Right ventricle myocardium superior (tissue), 1 donor: Measurements from ENCODE around the gene SH3PXD2B. TPM values are rescaled to one million over a fixed set of nuclear protein-coding genes. Genes with fewer than 3 reads are reported as not detected.

Experiments
- ATAC-seq: fragments of 200-7000 bp; cut with Tn5 transposase; one replicate; pipeline ENCODE4 v1.9.1; 2020; ENCODE audit warnings: mild to moderate bottlenecking; ENCODE audit not compliant: poor library complexity
- DNase-seq: peaks from one replicate; pipeline ENCODE4 v3.0.0-alpha.2; 2020
- intact Hi-C: fragments of 100-400 bp; cut with DNase I; formaldehyde crosslinking; loops from one replicate; pipeline ENCODE4 v1.11.2; 2022
- total RNA-seq: library from RNA; stranded (reverse); fragmentation: NEBNext Ultra II Directional; extraction: Animal tissue kit (Norgen Biotek cat#: 25700); gene quantifications from one replicate; pipeline ENCODE4 v1.2.1, GENCODE V29; 2021
- donor health status: DM: no; HTN: yes; CAD: no; lungs with severe emphysema.

Gene SH3PXD2B
- total RNA-seq, 1 donor from 2014 or later = 5.3 TPM

- intact Hi-C loops = no loop called here
- DNase-seq (no peak), ATAC-seq (no peak)
These were observed 4.9 kb upstream of the SH3PXD2B start for GRCh38 chr5:172458976-172459782.

DNA sequence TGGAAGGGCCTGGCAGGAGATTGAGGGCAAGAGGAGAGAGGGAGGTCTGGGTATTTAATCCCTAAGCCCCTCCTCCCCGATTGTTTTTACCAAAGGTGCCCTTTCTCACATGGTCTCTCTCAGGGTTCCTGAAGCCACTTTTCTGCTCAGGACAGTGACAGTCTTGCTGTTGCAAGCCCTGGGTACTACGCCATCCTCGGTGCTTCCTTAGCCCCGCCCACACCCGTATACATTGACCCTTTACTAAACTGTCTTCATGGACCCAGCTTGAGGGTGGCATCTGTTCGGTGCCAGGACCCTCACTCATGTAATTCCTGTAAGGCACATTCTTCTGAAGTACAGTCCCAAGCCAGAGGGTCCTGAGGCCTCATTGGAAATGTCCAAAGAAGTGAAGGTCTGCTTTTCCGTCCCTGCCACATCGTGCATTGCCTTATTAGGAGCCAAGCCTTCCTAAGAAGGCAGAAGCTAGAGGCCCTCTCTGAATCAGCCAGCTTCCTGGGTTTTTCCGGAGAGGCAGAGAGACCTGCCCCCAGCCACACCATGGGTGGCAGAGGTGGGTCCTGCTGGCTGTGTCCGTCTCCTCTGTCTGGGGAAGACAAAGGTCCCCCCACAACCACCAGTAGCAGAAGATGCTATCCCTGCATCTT, 1.9 kb upstream of the SH3PXD2B start:
- ATAC-seq (no peak), DNase-seq (no peak)
- intact Hi-C loops = no loop called here

DNA sequence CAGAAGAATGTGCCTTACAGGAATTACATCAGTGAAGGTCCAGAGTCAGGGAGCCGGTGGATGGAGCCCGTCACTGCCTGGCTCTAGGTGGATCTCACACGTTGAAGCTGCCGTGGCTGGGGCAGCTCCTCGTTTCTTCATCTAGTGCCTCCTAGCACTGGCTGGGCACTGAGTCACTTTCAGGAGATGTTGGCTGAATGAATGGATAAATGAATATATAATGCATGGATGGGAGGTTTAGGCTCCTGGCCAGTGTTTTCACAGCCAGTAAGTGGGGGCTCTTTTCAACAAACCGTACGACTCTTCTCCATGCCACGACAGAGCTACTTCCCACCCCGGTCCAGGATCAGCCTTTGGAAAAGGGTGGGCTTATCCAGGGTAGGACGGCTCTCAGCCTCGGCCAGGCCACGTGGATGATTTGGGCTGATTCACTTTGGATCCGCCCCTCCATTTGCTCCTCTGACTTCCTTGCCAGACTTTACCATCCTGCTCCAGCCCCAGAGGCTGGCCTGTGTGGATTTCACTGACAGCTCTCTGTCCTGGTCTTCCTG, 1.3 kb upstream of the SH3PXD2B start:
- intact Hi-C loops = no loop called here
- ATAC-seq (peak; percentile 6), DNase-seq (no peak)

DNA sequence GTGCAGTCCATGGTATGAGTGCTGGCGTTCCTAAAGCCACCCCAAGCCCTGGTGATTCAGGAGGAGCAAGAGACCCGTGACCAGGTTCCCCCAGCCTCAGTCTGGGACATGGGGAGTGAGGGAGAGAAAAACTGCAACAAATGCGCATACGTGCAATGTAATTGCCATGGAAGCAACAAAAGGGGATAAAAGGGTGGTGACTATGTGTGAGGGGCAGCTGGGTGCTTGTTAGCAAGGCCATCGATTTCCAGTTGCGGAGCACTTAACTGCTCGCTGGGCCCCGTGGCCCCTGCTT, 709 bp upstream of the SH3PXD2B start:
- intact Hi-C loops = no loop called here
- ATAC-seq (no peak), DNase-seq (no peak)

DNA sequence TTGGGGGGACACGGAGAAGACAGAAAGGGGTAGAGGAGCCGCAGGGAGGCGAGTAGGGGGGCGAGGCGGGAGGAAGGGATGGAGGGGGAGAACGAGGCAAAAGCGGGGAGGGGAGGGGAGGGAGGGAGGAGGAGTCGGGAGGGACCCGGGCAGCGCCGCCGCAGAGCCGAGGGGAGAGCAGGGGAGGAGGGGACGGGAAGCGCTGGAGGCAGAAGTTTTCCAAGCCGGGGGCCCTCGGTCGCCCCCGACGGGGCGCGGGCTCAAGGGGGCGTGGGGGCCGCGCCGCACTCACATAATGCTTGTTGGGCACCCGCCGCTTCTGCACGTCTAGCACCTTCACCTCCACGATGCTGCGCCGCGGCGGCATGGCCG, 353 bp downstream of the SH3PXD2B start:
- ATAC-seq = peak; percentile 20
- intact Hi-C loops = no loop called here
- DNase-seq = no peak

- no peak for DNase-seq
- peak; percentile 21 for ATAC-seq
- intact Hi-C loops = no loop called here
These were observed 929 bp downstream of the SH3PXD2B start for GRCh38 chr5:172453206-172453985.

DNA sequence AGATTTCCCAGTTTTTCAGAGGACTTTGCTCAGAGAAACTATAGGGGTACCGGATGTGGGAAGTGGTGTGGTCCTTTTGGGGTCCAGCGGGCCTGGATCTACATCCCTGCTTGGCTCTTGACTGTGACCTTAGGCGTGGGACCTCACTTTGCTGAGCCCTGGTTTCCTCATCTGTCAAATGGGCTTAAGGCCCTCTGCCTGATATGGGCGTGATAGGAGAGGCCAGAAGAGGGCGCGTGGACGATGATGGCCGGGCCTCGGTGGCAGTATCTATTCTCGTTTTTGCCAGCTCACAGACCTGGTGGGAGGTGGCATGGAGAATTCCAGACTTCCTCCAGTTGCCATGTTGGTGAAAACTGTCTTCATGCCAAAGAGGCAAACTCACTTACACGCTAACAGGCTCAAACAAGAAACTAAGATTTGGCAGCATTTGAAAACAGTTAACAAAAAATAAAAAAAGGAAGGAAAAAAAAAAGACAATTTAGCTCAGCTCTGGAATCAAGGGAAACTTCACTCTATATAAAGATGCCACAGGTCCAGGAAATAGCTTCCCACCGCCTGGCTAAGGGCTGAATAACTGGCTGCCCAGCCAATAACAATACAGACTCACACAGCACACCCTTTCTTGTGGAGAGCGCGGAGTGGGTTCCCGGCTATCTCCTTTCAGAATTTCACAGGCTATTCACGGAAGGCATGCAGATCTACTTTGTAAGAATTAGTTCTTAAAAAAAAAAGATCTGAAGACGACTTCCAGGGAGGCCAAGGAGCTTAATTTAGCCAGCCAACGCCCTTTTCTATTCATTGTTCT, 1.7 kb downstream of the SH3PXD2B start:
- intact Hi-C loops = no loop called here
- DNase-seq (no peak), ATAC-seq (peak; percentile 39)

DNA sequence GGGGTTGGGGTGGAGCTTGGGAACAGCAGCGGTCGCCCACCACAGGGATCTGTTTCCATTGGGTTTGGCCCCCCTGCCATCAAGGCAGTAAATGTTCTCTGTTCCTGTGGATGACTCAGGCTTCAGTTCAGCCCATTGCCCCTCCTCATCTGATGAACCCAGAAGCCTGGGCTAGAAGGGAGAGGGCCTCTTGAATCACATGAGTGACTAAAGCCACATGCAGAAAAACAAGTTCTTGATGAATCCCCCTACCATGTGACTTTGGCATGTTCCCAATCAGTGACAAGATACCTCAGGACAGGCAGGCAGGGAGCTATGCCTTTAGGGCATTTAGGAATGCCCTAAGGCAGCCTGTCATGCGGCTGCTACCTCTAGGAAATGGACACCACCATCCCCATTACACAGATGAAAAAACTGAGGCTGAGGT, 2.5 kb downstream of the SH3PXD2B start:
- no peak for DNase-seq
- intact Hi-C loops = no loop called here

GRCh38 chr5:172450861-172451695, 3.2 kb downstream of the SH3PXD2B start:
- intact Hi-C loops = no loop called here
- peak; percentile 14 for ATAC-seq

More for the DNA sequence above, 2.5 kb downstream of the SH3PXD2B start:
- ATAC-seq = no peak

GRCh38 chr5:172450453-172450852, 3.9 kb downstream of the SH3PXD2B start:
- ATAC-seq = no peak
- intact Hi-C loops = no loop called here
- DNase-seq = no peak

More at GRCh38 chr5:172450861-172451695, 3.2 kb downstream of the SH3PXD2B start:
- DNase-seq = no peak

GRCh38 chr5:172448999-172449398, 5.3 kb downstream of the SH3PXD2B start:
- DNase-seq = no peak
- ATAC-seq = no peak
- intact Hi-C loops = no loop called here

GRCh38 chr5:172447646-172448365, 6.5 kb downstream of the SH3PXD2B start:
- intact Hi-C loops = no loop called here
- ATAC-seq (no peak), DNase-seq (no peak)

DNA sequence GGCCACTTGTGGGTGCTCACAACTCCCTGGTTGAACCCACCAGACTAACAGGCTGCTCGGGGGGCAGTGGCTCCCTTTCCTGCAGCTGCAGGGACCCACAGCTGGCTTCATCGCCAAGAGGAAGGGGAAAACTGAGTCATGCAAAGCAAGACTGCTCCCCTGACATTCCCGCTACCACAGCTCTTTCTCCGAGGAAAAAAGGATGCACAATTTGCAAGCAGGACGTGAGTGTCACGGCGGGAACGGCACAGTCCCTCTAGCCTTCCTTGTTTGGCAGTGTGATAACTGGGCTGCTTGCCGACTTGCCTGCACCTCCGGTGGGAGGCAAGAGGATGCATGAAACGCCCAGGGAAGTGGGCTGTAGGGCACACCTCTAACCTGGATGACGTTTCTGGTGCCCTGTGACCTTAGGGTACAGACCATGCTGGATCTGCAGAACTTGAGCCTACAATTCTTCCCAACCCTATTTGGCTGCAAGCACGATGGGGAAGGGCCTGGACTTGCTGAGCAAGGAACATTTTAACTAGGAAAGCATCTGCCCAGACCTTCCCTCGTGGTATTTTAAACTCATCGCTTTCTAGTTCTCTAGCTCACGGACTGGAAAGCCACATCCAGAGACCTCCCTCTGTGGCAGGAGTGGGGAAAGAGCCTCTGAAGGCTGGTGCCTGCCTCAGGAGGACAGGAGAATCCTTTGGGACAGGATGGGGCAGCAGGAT, 7.8 kb downstream of the SH3PXD2B start:
- DNase-seq (no peak), ATAC-seq (no peak)
- intact Hi-C loops = no loop called here

DNA sequence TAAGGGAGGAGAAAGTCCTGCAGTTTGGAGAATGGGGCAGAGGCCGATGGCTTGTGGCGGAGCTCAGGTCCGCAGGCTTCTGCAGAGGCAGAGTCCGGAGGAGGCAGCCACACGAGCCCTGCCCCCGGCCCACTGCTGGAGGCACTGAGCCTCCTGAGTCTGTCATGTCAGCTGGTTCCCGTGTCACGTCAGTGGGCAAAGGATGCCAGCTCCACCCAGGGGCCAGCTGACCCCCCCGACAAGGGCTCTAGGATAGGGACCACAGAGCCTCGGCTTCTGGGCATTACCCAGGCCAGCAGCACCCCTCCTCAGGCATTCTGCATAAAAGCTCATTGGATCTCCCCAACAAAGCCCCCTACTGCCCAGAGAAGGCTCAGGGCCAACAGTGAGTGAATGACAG, 8.5 kb downstream of the SH3PXD2B start:
- DNase-seq = no peak
- no peak for ATAC-seq
- intact Hi-C loops = no loop called here

GRCh38 chr5:172444626-172445365, 9.5 kb downstream of the SH3PXD2B start:
- intact Hi-C loops = no loop called here
- ATAC-seq (peak; percentile 21), DNase-seq (no peak)

GRCh38 chr5:172444110-172444510, 10.2 kb downstream of the SH3PXD2B start:
- intact Hi-C loops = no loop called here
- DNase-seq (no peak), ATAC-seq (no peak)
